Measurements from ENCODE around the gene ZDHHC20.

- no peak for TF ChIP-seq CTCF (IDR thresholded peaks at IDR 0.05; ENCODE audit: low read depth, low read length, poor library complexity, severe bottlenecking)
- no peak for TF ChIP-seq EZH2phosphoT487 (IDR thresholded peaks at IDR 0.05; ENCODE audit: borderline replicate concordance, low read length)
Measured at GRCh38 chr13:21338156-21338555, 120.9 kb downstream of the ZDHHC20 start.

Measured in DOHH2 (cell line).